Fibroblast of skin of left biceps (primary cell): ENCODE measurements around the gene TNFRSF12A.

ENCODE experiments used
- DNase-seq, 2 experiments: peaks; one replicate each; pipeline ENCODE4 v3.0.0-alpha.2; 2013; ENCODE audit warnings: low read depth in 2 of 2

Gene TNFRSF12A

GRCh38 chr16:3012828-3013420 is 7.2 kb upstream of the TNFRSF12A start, which contains the start of gene CLDN9:
Gene CLDN9, plus strand, starts transcription at chr16:3012923. Its CDS starts 440 bp downstream, at chr16:3013363.
- DNase-seq, result no peak

DNA sequence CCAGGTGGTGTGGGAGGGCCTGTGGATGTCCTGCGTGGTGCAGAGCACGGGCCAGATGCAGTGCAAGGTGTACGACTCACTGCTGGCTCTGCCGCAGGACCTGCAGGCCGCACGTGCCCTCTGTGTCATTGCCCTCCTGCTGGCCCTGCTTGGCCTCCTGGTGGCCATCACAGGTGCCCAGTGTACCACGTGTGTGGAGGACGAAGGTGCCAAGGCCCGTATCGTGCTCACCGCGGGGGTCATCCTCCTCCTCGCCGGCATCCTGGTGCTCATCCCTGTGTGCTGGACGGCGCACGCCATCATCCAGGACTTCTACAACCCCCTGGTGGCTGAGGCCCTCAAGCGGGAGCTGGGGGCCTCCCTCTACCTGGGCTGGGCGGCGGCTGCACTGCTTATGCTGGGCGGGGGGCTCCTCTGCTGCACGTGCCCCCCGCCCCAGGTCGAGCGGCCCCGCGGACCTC is 6.6 kb upstream of the TNFRSF12A start:
- DNase-seq, result no peak

GRCh38 chr16:3013998-3014690 is 6.0 kb upstream of the TNFRSF12A start:
- DNase-seq, result no peak

DNA sequence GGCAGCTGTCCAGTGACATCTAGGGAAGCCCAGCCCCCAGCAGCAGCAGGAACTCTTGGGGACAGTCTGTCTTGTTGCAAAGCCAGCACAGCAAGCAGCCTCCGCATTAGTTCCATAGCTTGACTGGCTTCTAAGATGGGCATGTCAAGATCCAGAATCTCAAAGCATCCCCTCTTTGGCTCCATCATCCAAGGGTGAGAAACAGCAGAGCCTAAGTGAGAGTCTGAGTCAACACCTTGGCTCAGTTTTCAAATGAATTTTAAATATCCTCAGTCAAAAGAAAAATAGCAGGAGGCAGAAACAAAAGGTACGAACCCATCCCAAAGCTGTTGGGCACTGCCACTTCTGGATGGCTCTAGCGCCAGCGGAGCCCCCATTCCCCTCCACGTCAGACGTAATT is 5.2 kb upstream of the TNFRSF12A start:
- DNase-seq, result no peak

- no peak for DNase-seq
Measured at GRCh38 chr16:3015865-3016521, 4.2 kb upstream of the TNFRSF12A start.

GRCh38 chr16:3017344-3017743 is 2.8 kb upstream of the TNFRSF12A start:
- no peak for DNase-seq

DNA sequence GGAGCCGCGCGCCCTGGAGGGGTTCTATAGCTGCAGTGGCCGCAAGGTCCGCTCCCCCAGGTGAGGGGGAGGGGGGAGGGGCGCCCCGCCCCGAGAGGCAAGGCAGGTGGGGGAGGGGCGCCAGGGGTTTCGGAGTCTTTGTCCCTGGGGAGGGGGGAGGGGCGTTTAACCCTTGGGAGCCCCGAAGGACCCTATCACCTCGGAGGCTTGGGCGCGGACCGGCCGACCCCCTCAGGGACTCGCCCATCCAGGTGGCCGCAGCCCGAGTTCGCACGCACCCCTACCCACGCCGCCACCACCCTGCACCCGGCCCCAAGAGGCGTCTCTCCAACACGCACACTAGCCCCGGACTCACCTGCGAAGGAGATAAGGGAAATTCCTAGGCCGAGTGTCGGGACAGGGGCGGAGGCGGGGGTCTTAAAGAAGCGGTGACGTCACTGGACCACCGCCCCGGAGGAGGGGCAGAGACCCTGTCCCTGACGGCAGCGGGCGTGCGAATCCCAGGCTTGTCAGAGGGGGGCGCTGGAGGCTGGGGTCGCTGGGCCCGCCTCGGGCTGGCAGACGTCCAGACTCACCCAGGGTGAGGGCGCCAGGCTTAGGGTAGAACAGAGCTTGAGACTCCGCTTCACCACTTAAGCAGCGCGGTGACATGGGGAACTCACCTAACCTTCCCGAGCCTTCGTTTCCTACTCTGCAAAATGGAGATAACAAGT is 2.2 kb upstream of the TNFRSF12A start, which contains the start of gene CLDN6:
TSS of gene CLDN6 (minus strand) at position 390 of the 713 bp plus-strand sequence. CDS start 2,162 bp downstream, outside the sequence.
- DNase-seq, result no peak

DNA sequence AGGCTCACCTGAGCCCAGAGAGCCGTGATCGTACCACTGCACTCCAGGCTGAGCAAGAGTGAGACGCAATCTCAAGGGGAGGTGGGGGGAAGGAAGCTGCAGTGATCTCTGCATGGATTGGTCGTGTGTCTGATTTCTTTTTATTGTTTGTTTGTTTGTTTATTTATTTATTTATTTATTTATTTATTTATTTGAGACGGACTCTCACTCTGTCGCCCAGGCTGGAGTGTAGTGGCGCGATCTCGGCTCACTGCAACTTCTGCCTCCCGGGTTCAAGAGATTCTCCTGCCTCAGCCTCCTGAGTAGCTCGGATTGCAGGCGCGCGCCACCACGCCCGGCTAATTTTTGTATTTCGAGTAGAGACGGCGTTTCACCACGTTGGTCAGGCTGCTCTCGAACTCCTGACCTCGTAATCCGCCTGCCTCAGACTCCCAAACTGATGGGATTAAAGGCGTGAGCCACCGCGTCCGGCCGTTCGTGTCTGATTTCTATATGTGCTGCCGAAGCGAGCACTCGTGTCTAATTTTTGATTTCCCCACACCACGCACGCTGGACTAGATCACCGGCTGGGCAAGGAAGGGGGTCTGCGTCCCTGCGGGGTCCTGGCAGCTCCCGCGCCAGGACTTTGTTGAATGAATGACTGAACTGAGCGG is 448 bp upstream of the TNFRSF12A start:
- no peak for DNase-seq

GRCh38 chr16:3020604-3021448 is 658 bp downstream of the TNFRSF12A start:
- peak; percentile 59 to 69 for DNase-seq

DNA sequence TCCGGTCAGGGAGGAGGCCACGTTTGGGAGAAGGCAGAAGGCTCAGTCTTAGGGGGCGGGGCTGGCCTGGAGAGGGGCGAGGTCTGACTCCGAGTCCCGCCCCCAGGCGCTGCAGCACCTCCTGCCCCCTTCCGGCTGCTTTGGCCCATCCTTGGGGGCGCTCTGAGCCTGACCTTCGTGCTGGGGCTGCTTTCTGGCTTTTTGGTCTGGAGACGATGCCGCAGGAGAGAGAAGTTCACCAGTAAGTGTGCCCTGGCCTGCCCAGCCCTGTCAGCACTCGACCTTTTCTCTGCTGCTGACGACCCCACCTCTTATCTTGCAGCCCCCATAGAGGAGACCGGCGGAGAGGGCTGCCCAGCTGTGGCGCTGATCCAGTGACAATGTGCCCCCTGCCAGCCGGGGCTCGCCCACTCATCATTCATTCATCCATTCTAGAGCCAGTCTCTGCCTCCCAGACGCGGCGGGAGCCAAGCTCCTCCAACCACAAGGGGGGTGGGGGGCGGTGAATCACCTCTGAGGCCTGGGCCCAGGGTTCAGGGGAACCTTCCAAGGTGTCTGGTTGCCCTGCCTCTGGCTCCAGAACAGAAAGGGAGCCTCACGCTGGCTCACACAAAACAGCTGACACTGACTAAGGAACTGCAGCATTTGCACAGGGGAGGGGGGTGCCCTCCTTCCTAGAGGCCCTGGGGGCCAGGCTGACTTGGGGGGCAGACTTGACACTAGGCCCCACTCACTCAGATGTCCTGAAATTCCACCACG is 1.5 kb downstream of the TNFRSF12A start:
- peak; percentile 86 to 87 for DNase-seq

DNA sequence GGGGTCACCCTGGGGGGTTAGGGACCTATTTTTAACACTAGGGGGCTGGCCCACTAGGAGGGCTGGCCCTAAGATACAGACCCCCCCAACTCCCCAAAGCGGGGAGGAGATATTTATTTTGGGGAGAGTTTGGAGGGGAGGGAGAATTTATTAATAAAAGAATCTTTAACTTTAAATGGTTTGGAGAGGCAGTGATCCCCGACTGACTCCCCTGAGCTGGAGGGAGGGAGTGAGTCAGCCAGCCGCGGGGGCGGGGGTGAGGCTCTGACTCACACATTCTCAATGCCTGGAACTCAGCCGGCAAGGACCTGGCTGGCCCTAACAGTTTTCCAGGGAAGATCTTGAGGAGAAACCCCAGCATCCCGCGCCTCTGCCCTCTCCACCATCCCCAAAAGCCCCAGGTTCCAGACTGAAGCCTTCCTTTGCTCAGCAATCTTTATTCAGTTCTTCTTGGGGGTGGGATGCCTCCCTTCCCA is 2.1 kb downstream of the TNFRSF12A start:
- peak; percentile 91 to 93 for DNase-seq

DNA sequence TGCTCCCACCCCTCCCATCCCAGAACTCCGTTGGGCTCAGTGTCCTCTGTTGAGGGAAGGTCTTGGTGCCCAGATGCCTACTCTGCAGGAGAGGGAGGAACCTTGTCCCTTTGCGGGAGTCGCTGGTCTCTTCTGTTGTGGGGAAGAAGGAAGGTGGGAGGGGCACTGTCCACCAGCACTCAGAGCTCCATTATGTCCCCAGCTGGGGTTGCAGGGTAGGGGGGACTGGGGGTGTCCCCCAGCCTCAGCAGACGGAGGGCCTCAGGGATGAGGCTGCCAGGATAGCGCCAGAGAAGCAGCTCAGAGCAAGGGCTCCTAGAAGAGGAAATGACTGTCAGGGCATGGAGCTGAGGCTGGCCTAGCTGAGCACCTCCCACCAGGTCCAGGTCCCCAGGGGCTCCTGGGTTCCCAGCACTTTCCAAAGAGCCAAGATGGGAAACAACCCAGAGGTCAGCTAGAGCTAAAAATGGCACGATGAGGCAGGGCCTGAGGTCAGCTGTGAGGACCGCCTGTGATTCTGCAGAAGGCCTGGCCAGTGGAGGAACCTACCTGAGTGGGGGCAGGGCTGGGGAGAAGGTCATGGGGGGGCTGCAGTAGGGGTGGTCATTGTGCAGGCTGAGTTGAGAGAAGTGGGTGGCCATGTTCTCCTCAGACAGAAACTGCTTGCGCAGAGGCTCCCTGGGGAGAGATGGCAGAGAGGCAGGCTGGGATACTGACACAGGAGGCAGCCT is 2.7 kb downstream of the TNFRSF12A start:
- DNase-seq, result no peak

DNA sequence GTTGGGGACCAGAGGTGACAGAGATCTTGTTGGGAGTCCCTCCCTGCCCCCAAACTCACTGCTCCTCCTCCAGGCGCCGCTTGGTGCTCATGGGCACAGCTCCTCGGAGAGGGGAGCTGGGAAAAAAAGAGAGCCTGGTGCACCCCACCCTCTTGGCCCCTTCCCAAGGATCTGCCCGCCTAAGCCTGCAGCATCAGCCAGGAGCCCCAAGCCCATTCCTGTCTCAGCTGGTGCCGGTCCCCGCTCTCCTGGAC is 3.2 kb downstream of the TNFRSF12A start:
- DNase-seq, result no peak

DNA sequence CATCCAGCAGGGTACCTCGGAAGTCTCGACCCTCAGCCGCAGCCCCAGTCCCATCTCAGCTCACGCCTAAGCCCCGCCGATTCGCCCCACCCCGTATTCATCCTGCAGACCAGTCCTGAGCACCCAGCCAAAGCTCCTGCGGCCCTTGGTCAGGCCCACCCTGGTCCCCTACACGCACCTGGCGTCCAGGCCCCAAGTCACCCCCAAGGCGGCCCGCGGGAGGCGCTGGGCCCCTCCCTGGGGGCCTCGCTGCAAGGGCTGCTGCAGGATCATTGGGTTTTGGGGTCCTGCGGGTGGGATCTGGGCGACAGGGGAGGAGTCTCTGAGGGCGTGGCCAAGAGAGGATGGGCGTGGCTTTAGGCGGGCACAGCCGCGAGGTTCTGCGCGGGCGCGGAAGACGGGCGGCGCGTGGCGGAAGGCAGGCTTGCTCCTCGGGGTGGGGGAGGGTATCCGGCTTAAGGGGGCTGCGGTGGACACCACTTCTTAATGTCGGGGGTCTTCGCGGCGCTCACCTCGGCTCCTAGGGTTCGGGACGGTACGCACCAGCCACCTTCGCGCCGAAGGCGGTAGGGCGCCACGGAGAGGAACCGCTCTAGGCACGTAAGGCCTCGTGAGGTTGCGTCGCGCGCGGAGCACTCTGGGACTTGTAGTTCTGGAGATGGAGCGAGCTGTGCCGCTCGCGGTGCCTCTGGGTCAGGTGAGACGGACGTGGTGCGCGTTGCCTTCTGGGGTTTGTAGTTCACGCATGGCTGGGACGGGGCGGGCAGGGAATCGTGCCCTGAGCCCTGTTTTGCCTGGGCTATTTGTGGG is 3.7 kb downstream of the TNFRSF12A start, which contains the start of the genes HCFC1R1 and THOC6:
TSS of gene HCFC1R1 (minus strand) at position 274 of the 810 bp plus-strand sequence. CDS start at position 273, 1 bp downstream.
TSS of gene THOC6 (plus strand) at position 367 of the 810 bp plus-strand sequence. CDS start at position 659, 292 bp downstream.
- peak; percentile 91 to 92 for DNase-seq

DNA sequence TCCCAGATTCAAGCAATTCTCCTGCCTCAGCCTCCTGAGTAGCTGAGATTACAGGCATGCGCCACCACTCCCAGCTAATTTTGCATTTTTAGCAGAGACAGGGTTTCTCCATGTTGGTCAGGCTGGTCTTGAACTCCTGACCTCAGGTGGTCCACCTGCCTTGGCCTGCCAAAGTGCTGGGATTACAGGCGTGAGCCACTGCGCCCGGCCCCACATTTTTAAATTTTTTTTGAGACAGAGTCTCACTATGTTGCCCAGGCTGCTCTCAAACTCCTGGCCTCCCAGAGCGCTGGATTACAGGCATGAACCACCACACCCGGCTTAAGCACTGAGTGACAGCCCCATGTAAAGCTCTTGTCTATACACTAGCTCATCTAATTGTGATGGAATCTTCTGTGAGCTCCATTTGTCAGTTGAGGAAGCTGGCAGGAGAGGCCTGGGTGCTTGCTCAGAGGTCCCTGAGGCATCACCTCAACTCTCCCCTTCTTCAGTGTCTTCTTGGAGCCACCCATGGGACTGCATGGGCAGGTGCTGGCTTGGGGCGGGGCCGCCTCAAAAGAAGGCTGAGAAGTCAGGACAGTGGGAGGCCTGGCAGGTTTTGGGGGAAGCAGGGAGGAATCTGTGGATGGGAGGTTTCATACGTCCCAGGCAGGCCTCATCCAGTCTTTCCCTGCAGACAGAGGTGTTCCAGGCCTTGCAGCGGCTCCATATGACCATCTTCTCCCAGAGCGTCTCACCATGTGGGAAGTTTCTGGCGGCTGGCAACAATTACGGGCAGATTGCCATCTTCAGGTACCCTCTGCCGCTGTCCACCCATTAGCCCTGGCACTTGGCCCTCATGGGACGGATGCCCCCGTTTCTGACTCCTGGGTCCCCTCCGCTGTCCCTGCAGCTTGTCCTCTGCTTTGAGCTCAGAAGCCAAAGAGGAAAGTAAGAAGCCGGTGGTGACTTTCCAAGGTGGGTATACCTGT is 5.1 kb downstream of the TNFRSF12A start:
- DNase-seq, result no peak

GRCh38 chr16:3026003-3026378 is 5.8 kb downstream of the TNFRSF12A start:
- DNase-seq, result no peak
